ENCODE measurements around the gene BARHL2.
A peak's percentile ranks its signal among the peaks of the same experiment; 100 is the strongest.

Gene BARHL2

DNA sequence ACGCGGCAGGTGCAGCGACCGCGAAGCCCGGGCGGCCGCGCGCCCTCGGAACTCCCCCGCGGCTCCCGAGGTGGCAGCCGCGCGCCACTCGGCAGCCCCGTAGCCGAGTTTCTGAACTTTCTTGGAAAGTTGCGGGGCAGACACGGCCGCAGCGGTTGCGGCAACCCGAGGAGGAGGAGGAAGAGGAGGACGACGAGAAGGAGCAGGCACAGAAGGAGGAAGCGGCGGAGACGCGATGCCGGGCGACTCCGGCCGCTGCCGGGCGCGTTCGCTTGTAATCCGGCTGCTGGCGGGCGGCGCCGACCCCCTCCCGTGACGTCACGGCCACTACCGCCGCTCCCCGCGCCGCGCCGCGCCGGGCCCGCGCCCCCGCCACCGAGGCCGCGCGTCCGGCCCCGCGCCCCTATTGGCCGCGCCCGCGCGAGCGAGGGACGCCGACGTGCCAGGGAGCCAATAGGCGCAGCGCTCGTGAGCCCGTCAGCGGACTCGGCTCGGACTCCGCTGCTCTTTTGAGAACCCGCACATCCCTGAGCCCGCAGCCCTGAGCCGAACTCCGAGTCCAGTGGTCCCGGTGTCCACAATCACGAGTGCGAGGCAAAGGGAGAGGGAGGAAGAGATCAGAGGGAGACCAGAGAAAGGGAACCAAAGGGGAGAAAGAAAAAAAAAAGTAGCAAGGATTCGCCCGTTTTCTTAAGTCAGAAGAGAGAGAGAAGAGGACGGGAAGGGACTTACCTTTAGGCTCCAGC lies 736 bp upstream of the BARHL2 start:
- Histone ChIP-seq H3K9ac (ENCODE audit: low read length in 5 of 5) (no peak overlapping the region), H3K4me3 (ENCODE audit: low read depth in 1 of 5, low read length in 5 of 5) (peak overlapping the region; percentile 50 to 66 (median 64)), H3K27me3 (ENCODE audit: control insufficient read depth in 5 of 5, insufficient read depth in 4 of 5, low read length in 5 of 5) (peaks cover 67 to 89% (median 73%) of the 10 kb centered on the region in 5 donors), H3K36me3 (ENCODE audit: control insufficient read depth in 5 of 5, insufficient read depth in 5 of 5, low read length in 5 of 5) (no peaks in the 10 kb centered on the region), H3K27ac (ENCODE audit: low read depth, low read length) (no peak overlapping the region), H3K9me3 (ENCODE audit: control insufficient read depth in 5 of 5, low read length in 5 of 5) (peaks cover 0 to 3% (median 0%) of the 10 kb centered on the region in 5 donors), H3K4me1 (ENCODE audit: control insufficient read depth in 5 of 5, insufficient read depth in 5 of 5, low read length in 5 of 5) (peaks cover 0 to 38% (median 30%) of the 10 kb centered on the region in 5 donors)

DNA sequence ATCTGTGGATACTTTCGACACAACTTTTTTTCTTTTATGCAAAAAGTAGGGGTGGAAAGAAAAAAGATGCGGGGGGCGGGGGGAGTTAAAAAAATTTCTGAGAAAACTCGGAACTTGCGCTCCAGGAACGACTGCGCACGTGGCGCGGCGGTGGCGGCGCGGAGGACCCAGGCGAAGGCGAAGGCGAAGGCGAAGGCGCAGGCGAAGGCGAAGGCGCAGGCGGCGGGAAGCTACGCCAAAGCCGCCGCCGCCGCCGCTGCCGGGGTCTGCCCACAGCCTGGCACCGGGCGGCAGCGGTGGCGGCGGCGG lies 208 bp upstream of the BARHL2 start:
- H3K27me3 ChIP-seq (ENCODE audit: control insufficient read depth in 5 of 5, insufficient read depth in 4 of 5, low read length in 5 of 5), result peaks cover 69 to 89% (median 73%) of the 10 kb centered on the region in 5 donors
- no peaks in the 10 kb centered on the region for H3K36me3 ChIP-seq (ENCODE audit: control insufficient read depth in 5 of 5, insufficient read depth in 5 of 5, low read length in 5 of 5)
- no peak overlapping the region for H3K27ac ChIP-seq (ENCODE audit: low read depth, low read length)
- H3K4me1 ChIP-seq (ENCODE audit: control insufficient read depth in 5 of 5, insufficient read depth in 5 of 5, low read length in 5 of 5), result peaks cover 0 to 38% (median 30%) of the 10 kb centered on the region in 5 donors
- H3K9me3 ChIP-seq (ENCODE audit: control insufficient read depth in 5 of 5, low read length in 5 of 5), result peaks cover 0 to 3% (median 0%) of the 10 kb centered on the region in 5 donors
- peak overlapping the region in 3 of 5 donors; percentile 15 to 66 (median 64) for H3K4me3 ChIP-seq (ENCODE audit: low read depth in 1 of 5, low read length in 5 of 5)
- H3K9ac ChIP-seq (ENCODE audit: low read length in 5 of 5), result no peak overlapping the region

DNA sequence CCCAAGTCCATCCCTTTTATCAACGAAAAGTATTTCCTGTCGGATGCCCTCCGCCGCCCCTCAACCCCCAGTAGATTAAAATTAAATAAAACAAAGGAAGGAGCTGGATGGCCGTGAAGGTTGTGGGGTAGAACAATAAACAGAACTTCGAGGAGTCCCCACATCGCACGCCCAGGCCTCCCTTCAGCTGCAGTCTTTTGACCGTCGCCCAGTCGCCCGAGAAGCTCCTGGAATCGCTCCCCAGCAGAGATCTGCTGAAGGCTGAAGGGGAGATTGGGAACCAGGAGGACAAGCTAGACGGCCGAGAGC lies 905 bp downstream of the BARHL2 start:
- Histone ChIP-seq H3K9me3 (ENCODE audit: control insufficient read depth in 5 of 5, low read length in 5 of 5) (peaks cover 0 to 3% (median 0%) of the 10 kb centered on the region in 5 donors), H3K4me3 (ENCODE audit: low read depth in 1 of 5, low read length in 5 of 5) (no peak overlapping the region), H3K9ac (ENCODE audit: low read length in 5 of 5) (no peak overlapping the region), H3K27me3 (ENCODE audit: control insufficient read depth in 5 of 5, insufficient read depth in 4 of 5, low read length in 5 of 5) (peaks cover 69 to 89% (median 78%) of the 10 kb centered on the region in 5 donors), H3K27ac (ENCODE audit: low read depth, low read length) (no peak overlapping the region), H3K4me1 (ENCODE audit: control insufficient read depth in 5 of 5, insufficient read depth in 5 of 5, low read length in 5 of 5) (peaks cover 0 to 38% (median 30%) of the 10 kb centered on the region in 5 donors), H3K36me3 (ENCODE audit: control insufficient read depth in 5 of 5, insufficient read depth in 5 of 5, low read length in 5 of 5) (no peaks in the 10 kb centered on the region)

DNA sequence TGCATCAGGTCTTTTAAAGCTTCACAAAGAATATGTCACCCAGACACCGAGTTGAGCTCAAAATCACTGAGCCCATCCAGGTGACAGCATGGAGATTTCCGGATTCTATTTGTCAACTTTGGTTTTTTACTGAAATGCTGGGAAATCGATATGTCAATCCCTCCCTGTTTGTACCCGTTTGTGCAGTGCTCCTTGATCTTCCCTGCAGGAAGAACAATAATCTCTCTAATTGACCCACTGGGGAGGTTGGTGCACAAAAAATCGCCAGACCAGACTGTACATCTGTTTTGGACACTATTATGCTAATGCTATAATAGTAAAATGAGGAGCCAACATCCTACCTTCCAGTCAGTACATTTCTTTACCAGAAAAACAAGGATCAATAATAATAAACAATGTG lies 1.8 kb downstream of the BARHL2 start:
- Histone ChIP-seq H3K9ac (ENCODE audit: low read length in 5 of 5) (no peak overlapping the region), H3K4me1 (ENCODE audit: control insufficient read depth in 5 of 5, insufficient read depth in 5 of 5, low read length in 5 of 5) (peaks cover 0 to 44% (median 35%) of the 10 kb centered on the region in 5 donors), H3K9me3 (ENCODE audit: control insufficient read depth in 5 of 5, low read length in 5 of 5) (peaks cover 0 to 3% (median 0%) of the 10 kb centered on the region in 5 donors), H3K4me3 (ENCODE audit: low read depth in 1 of 5, low read length in 5 of 5) (no peak overlapping the region), H3K36me3 (ENCODE audit: control insufficient read depth in 5 of 5, insufficient read depth in 5 of 5, low read length in 5 of 5) (no peaks in the 10 kb centered on the region), H3K27me3 (ENCODE audit: control insufficient read depth in 5 of 5, insufficient read depth in 4 of 5, low read length in 5 of 5) (peaks cover 73 to 91% (median 83%) of the 10 kb centered on the region in 5 donors), H3K27ac (ENCODE audit: low read depth, low read length) (no peak overlapping the region)

DNA sequence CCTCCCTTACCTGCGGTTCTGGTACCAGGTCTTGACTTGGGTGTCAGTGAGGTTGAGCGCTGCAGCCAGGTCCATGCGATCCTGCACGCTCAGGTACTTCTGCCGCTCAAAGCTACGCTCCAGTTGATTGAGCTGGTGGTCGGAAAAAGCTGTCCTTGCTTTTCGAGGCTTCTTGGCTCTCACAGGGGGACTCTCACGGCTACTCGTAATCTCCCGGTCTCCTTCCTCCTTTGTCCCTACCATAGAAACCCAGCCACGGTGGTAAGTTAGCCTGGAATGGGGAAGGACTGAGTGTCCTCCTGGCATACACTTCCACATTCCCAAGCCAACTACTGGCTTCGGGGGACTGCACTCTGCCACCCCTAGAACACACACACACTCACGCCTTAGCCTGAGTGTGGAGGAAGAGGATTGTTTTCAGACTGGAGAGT lies 2.6 kb downstream of the BARHL2 start:
- no peak overlapping the region for H3K9ac ChIP-seq (ENCODE audit: low read length in 5 of 5)
- peaks cover 0 to 43% (median 34%) of the 10 kb centered on the region in 5 donors for H3K4me1 ChIP-seq (ENCODE audit: control insufficient read depth in 5 of 5, insufficient read depth in 5 of 5, low read length in 5 of 5)
- peaks cover 71 to 91% (median 83%) of the 10 kb centered on the region in 5 donors for H3K27me3 ChIP-seq (ENCODE audit: control insufficient read depth in 5 of 5, insufficient read depth in 4 of 5, low read length in 5 of 5)
- H3K27ac ChIP-seq (ENCODE audit: low read depth, low read length), result no peak overlapping the region
- no peak overlapping the region for H3K4me3 ChIP-seq (ENCODE audit: low read depth in 1 of 5, low read length in 5 of 5)
- H3K9me3 ChIP-seq (ENCODE audit: control insufficient read depth in 5 of 5, low read length in 5 of 5), result no peaks in the 10 kb centered on the region
- H3K36me3 ChIP-seq (ENCODE audit: control insufficient read depth in 5 of 5, insufficient read depth in 5 of 5, low read length in 5 of 5), result no peaks in the 10 kb centered on the region

DNA sequence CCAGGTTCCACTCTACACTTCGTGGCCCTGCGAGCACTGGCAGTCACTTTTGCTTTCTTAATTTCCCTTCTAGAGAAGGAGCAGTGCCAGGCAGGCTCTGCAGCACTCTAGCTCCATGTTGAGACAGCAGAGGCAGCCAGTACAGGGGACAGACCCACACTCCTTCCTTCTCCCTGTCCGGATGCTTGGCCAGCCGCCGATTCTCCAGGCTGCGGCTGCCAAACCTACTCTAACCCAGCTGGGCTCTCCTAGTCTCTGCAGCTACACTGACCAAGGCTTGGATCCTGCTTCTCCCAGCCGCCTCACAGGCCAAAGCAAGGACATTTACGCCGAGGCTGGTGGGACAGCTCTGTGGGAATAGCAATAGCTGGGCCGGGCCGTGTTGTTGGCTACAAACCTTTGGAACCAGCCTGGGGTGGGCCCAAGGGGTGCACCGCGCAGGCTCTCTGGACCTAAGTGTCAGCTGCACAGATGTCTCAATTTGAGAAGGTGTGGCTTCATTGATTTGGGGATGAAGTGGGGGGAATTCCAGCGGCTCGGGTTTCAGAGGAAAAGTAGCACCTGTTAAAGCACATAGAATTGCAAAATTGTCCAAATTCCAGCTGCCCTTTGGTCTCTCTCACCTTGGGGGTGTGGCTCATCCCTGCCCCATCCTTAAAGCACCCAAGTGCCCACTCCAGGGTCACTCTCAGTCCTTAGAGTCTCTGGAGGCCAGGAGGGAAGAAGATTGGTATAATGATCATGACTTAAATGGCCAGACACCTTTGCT lies 3.2 kb downstream of the BARHL2 start:
- no peaks in the 10 kb centered on the region for H3K9me3 ChIP-seq (ENCODE audit: control insufficient read depth in 5 of 5, low read length in 5 of 5)
- H3K36me3 ChIP-seq (ENCODE audit: control insufficient read depth in 5 of 5, insufficient read depth in 5 of 5, low read length in 5 of 5), result no peaks in the 10 kb centered on the region
- H3K4me1 ChIP-seq (ENCODE audit: control insufficient read depth in 5 of 5, insufficient read depth in 5 of 5, low read length in 5 of 5), result peaks cover 0 to 37% (median 28%) of the 10 kb centered on the region in 5 donors
- H3K27me3 ChIP-seq (ENCODE audit: control insufficient read depth in 5 of 5, insufficient read depth in 4 of 5, low read length in 5 of 5), result peaks cover 65 to 90% (median 80%) of the 10 kb centered on the region in 5 donors
- no peak overlapping the region for H3K27ac ChIP-seq (ENCODE audit: low read depth, low read length)
- no peak overlapping the region for H3K9ac ChIP-seq (ENCODE audit: low read length in 5 of 5)
- H3K4me3 ChIP-seq (ENCODE audit: low read depth in 1 of 5, low read length in 5 of 5), result no peak overlapping the region

DNA sequence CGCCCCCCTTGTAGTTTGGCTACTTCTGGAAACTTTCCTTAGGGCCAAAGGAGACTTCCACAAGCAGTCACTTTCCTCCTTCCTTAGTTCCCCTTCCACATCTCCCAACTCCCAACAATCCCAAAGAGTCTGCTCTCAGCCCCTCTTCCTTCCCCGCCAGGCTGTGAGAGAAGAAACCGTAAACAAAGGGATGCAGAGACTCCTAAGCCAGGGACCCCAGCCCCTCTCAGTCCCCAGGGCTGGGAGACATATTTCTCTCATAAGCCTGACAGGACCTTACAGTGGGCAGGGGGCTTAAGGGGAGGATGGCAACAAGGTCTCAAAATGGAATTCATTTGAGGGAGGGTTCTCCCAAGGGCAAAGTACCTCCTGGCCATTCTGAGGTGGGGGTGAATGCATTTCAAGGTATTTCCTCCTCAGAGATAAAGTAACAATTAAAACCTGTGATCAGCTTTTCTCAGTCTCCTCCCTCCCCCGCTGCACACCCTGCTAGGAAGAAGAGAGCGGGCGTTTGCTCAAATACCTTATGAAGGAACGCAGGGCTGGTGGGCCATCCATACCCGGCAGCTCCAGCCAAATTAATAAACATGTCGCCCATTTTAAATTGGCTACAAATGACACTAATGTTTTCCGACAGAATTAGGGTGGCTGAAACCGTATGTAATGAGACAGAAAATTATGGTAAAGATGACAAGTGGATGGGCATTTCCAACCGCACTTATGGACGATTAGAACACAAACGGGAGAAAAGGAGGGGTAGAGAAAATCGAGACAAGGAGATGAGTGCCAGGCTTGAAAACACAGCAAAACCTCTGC lies 4.0 kb downstream of the BARHL2 start:
- no peak overlapping the region for H3K4me3 ChIP-seq (ENCODE audit: low read depth in 1 of 5, low read length in 5 of 5)
- H3K4me1 ChIP-seq (ENCODE audit: control insufficient read depth in 5 of 5, insufficient read depth in 5 of 5, low read length in 5 of 5), result peaks cover 0 to 29% (median 20%) of the 10 kb centered on the region in 5 donors
- no peak overlapping the region for H3K27ac ChIP-seq (ENCODE audit: low read depth, low read length)
- H3K27me3 ChIP-seq (ENCODE audit: control insufficient read depth in 5 of 5, insufficient read depth in 4 of 5, low read length in 5 of 5), result peaks cover 60 to 90% (median 80%) of the 10 kb centered on the region in 5 donors
- H3K9ac ChIP-seq (ENCODE audit: low read length in 5 of 5), result no peak overlapping the region
- H3K9me3 ChIP-seq (ENCODE audit: control insufficient read depth in 5 of 5, low read length in 5 of 5), result peaks cover 0 to 2% (median 0%) of the 10 kb centered on the region in 5 donors
- H3K36me3 ChIP-seq (ENCODE audit: control insufficient read depth in 5 of 5, insufficient read depth in 5 of 5, low read length in 5 of 5), result no peaks in the 10 kb centered on the region

DNA sequence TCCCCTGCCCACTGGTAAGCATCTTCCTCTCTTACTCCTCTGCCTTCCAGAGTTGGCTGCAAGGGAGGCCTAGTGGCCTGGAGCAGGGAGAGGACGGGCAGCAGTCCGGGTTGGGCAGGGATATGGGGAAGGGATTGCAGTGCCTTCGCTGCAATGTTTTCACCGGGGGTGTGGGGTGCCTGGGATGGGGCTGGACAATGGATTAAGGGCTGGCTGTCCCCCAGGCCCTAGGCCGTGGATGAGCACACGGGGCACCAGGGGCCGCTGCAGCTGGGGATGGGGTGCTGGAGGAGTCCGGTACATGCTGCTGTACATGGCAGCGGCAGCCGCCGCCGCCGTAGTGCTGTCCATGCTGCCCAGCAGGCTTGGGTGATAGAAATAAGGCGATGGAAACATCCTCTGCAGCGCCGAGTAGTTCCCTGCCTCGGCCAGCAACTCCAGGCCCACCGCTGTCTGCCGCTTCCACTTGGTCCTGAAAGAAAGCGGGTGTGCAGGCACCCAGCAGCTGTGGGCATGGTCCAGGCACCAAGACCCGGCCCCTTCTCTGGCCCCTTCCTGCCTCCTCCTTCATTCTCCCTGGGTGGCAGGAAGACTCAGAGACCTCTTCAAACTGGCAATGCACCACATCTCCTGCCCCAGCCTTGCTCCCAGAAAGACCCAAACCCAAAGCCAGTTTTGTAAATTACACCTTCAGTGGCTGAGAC lies 4.8 kb downstream of the BARHL2 start:
- Histone ChIP-seq H3K36me3 (ENCODE audit: control insufficient read depth in 5 of 5, insufficient read depth in 5 of 5, low read length in 5 of 5) (no peaks in the 10 kb centered on the region), H3K27ac (ENCODE audit: low read depth, low read length) (no peak overlapping the region), H3K9ac (ENCODE audit: low read length in 5 of 5) (no peak overlapping the region), H3K4me1 (ENCODE audit: control insufficient read depth in 5 of 5, insufficient read depth in 5 of 5, low read length in 5 of 5) (peaks cover 0 to 24% (median 18%) of the 10 kb centered on the region in 5 donors), H3K9me3 (ENCODE audit: control insufficient read depth in 5 of 5, low read length in 5 of 5) (peaks cover 0 to 2% (median 0%) of the 10 kb centered on the region in 5 donors), H3K27me3 (ENCODE audit: control insufficient read depth in 5 of 5, insufficient read depth in 4 of 5, low read length in 5 of 5) (peaks cover 64 to 95% (median 88%) of the 10 kb centered on the region in 5 donors), H3K4me3 (ENCODE audit: low read depth in 1 of 5, low read length in 5 of 5) (no peak overlapping the region)

DNA sequence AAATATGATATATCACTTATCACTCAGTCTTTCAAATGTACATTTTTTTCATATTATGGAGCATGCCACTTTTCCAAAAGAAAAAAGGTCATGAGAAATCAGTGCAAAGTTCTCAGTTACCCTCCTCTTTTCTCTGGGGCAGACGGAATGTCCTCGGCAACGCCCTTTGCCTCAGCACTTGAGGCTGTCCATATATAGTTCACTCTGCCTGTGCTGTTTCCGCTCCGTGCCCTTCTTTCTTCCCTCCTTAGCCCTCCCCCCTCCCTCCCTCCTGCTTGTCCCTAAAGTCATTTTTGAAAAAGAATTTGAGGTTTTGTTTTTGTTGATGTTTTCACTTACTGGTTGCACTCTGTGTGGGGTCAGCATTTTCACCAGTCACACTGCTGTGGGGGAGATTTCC lies 5.4 kb downstream of the BARHL2 start:
- Histone ChIP-seq H3K27me3 (ENCODE audit: control insufficient read depth in 5 of 5, insufficient read depth in 4 of 5, low read length in 5 of 5) (peaks cover 59 to 94% (median 83%) of the 10 kb centered on the region in 5 donors), H3K9me3 (ENCODE audit: control insufficient read depth in 5 of 5, low read length in 5 of 5) (peaks cover 0 to 2% (median 0%) of the 10 kb centered on the region in 5 donors), H3K27ac (ENCODE audit: low read depth, low read length) (no peak overlapping the region)

More for the DNA sequence above, 5.4 kb downstream of the BARHL2 start:
- peaks cover 0 to 24% (median 18%) of the 10 kb centered on the region in 5 donors for H3K4me1 ChIP-seq (ENCODE audit: control insufficient read depth in 5 of 5, insufficient read depth in 5 of 5, low read length in 5 of 5)
- no peaks in the 10 kb centered on the region for H3K36me3 ChIP-seq (ENCODE audit: control insufficient read depth in 5 of 5, insufficient read depth in 5 of 5, low read length in 5 of 5)
- no peak overlapping the region for H3K4me3 ChIP-seq (ENCODE audit: low read depth in 1 of 5, low read length in 5 of 5)
- H3K9ac ChIP-seq (ENCODE audit: low read length in 5 of 5), result no peak overlapping the region

Measured in subcutaneous abdominal adipose tissue (tissue), 5 donors.